Fibroblast of lung (primary cell): ENCODE results near the gene GPAM. TPM values are rescaled to one million over a fixed set of nuclear protein-coding genes. Genes with fewer than 3 reads are reported as not detected.

Experiments used
- DNase-seq, 2 donors: peaks; one replicate each; pipeline versions ENCODE4 v3.0.0 to v3.0.0-alpha.2; 2010; ENCODE audit warnings: low read depth in 2 of 2
- H2AFZ ChIP-seq: 2 replicates; pipeline ENCODE4 v1.5.1; 2012; ENCODE audit warnings: low read length, control low read depth, inconsistent platforms
- H3K27ac ChIP-seq: 2 replicates; pipeline ENCODE4 v1.5.1; 2011; ENCODE audit warnings: low read length, control low read depth; ENCODE audit not compliant: insufficient read depth
- H3K27me3 ChIP-seq: 2 replicates; pipeline ENCODE4 v1.5.1; 2011; ENCODE audit warnings: mild to moderate bottlenecking, low read length; ENCODE audit not compliant: control insufficient read depth, insufficient read depth
- H3K36me3 ChIP-seq: 2 replicates; pipeline ENCODE4 v1.5.1; 2011; ENCODE audit warnings: low read length; ENCODE audit not compliant: control insufficient read depth, insufficient read depth
- H3K4me1 ChIP-seq: 2 replicates; pipeline ENCODE4 v1.5.1; 2011; ENCODE audit warnings: low read length; ENCODE audit not compliant: control insufficient read depth, insufficient read depth; ENCODE audit errors: extremely low read depth
- H3K4me2 ChIP-seq: 2 replicates; pipeline ENCODE4 v1.5.1; 2011; ENCODE audit warnings: low read length, control low read depth; ENCODE audit not compliant: insufficient read depth; ENCODE audit errors: extremely low read depth
- H3K4me3 ChIP-seq, 4 experiments: fragments of 200-600 bp in 1 of 4; sonication (generic) in 1 of 4; replicated peaks in 1 of 4; 2 replicates each; pipeline ENCODE4 v1.5.1; 2011 to 2016; ENCODE audit warnings: low read length in 4 of 4, low read depth in 3 of 4, mild to moderate bottlenecking in 3 of 4, control low read depth in 2 of 4, inconsistent platforms in 1 of 4, mixed read lengths in 1 of 4; ENCODE audit not compliant: insufficient read depth in 1 of 4; ENCODE audit errors: control extremely low read depth in 1 of 4
- H3K79me2 ChIP-seq: 2 replicates; pipeline ENCODE4 v1.5.1; 2012; ENCODE audit warnings: mild to moderate bottlenecking, low read length, inconsistent platforms; ENCODE audit not compliant: control insufficient read depth, insufficient read depth
- H3K9ac ChIP-seq: 2 replicates; pipeline ENCODE4 v1.5.1; 2011; ENCODE audit warnings: mild to moderate bottlenecking, low read length, control low read depth; ENCODE audit not compliant: insufficient read depth
- H3K9me3 ChIP-seq: 2 replicates; pipeline ENCODE4 v1.5.1; 2012; ENCODE audit warnings: low read depth, low read length; ENCODE audit not compliant: control insufficient read depth, insufficient read depth
- H4K20me1 ChIP-seq: 2 replicates; pipeline ENCODE4 v1.5.1; 2011; ENCODE audit warnings: low read length; ENCODE audit not compliant: control insufficient read depth, insufficient read depth; ENCODE audit errors: extremely low read depth
- CTCF ChIP-seq, 2 donors: IDR thresholded peaks in 1 of 2; conservative IDR thresholded peaks in 1 of 2; 1 replicate in 1 of 2; 2 replicates in 1 of 2; pipeline ENCODE4 v1.5.1; 2011 to 2012; ENCODE audit warnings: low read length in 2 of 2, control low read depth in 1 of 2, inconsistent platforms in 1 of 2, low read depth in 1 of 2, mild to moderate bottlenecking in 1 of 2
- EZH2 ChIP-seq: IDR thresholded peaks from 2 replicates; pipeline ENCODE4 v1.5.1; 2012; ENCODE audit warnings: low read length, control low read depth, mild to moderate bottlenecking; ENCODE audit errors: missing control alignments
- polyA plus RNA-seq, 2 donors: library from polyadenylated mRNA; depleted of rRNA in 1 of 2; stranded (reverse) in 1 of 2; unstranded in 1 of 2; fragments of >200 nt; gene quantifications; 2 replicates each; pipeline ENCODE4 v1.2.1, GENCODE V29; 2011 to 2012; ENCODE audit warnings: missing spikeins in 1 of 2
- total RNA-seq: library from RNA; depleted of rRNA; stranded (reverse); fragments of >200 nt; gene quantifications from 2 replicates; pipeline ENCODE4 v1.2.1, GENCODE V29; 2014

Gene GPAM
- total and polyA plus RNA-seq, 2 donors (not counting 1 experiment from before 2014, with no cell fraction given): 10.1 to 17.0 TPM

- Histone ChIP-seq H3K4me2 (no peak overlapping the region), H4K20me1 (no peaks in the 10 kb centered on the region), H3K9me3 (no peaks in the 10 kb centered on the region), H3K4me1 (peaks cover 3% of the 10 kb centered on the region), H3K36me3 (no peaks in the 10 kb centered on the region), H3K27me3 (no peaks in the 10 kb centered on the region), H3K27ac (no peak overlapping the region), H2AFZ (no peak overlapping the region), H3K79me2 (no peaks in the 10 kb centered on the region), H3K9ac (no peak overlapping the region), H3K4me3 (no peak overlapping the region)
- no peak for TF ChIP-seq EZH2
- TF ChIP-seq CTCF (conservative IDR thresholded peaks at IDR 0.05 in 1 of 2, IDR thresholded peaks at IDR 0.05 in 1 of 2; ENCODE audit: low read depth in 1 of 2, low read length in 2 of 2): no peak
- DNase-seq: peak in 1 of 2 donors; percentile 4
Observed at GRCh38 chr10:112177247-112177646, 6.3 kb downstream of the GPAM start.

GRCh38 chr10:112176543-112176942, 7.0 kb downstream of the GPAM start:
- no peak overlapping the region for H3K4me3 ChIP-seq
- no peaks in the 10 kb centered on the region for H3K79me2 ChIP-seq
- H3K9ac ChIP-seq: no peak overlapping the region
- no peaks in the 10 kb centered on the region for H4K20me1 ChIP-seq
- H3K9me3 ChIP-seq: no peaks in the 10 kb centered on the region
- no peaks in the 10 kb centered on the region for H3K27me3 ChIP-seq
- TF ChIP-seq CTCF (conservative IDR thresholded peaks at IDR 0.05 in 1 of 2, IDR thresholded peaks at IDR 0.05 in 1 of 2; ENCODE audit: low read depth in 1 of 2, low read length in 2 of 2) (no peak), EZH2 (no peak)
- peaks cover 3% of the 10 kb centered on the region for H3K4me1 ChIP-seq
- no peaks in the 10 kb centered on the region for H3K36me3 ChIP-seq
- H3K4me2 ChIP-seq: no peak overlapping the region
- no peak overlapping the region for H2AFZ ChIP-seq
- no peak for DNase-seq
- no peak overlapping the region for H3K27ac ChIP-seq

GRCh38 chr10:112175409-112175808, 8.2 kb downstream of the GPAM start:
- no peak overlapping the region for H3K4me2 ChIP-seq
- H3K27ac ChIP-seq: no peak overlapping the region
- H3K9me3 ChIP-seq: no peaks in the 10 kb centered on the region
- no peaks in the 10 kb centered on the region for H4K20me1 ChIP-seq
- TF ChIP-seq EZH2 (no peak), CTCF (conservative IDR thresholded peaks at IDR 0.05 in 1 of 2, IDR thresholded peaks at IDR 0.05 in 1 of 2; ENCODE audit: low read depth in 1 of 2, low read length in 2 of 2) (no peak)
- no peak for DNase-seq
- H3K4me3 ChIP-seq: no peak overlapping the region
- no peak overlapping the region for H2AFZ ChIP-seq
- H3K36me3 ChIP-seq: no peaks in the 10 kb centered on the region
- H3K4me1 ChIP-seq: peaks cover 3% of the 10 kb centered on the region
- H3K79me2 ChIP-seq: no peaks in the 10 kb centered on the region
- H3K27me3 ChIP-seq: no peaks in the 10 kb centered on the region
- H3K9ac ChIP-seq: no peak overlapping the region
